ENCODE data around the gene FKBP15.
"Not testable (repeated sequence)": the region's sequence is repeated elsewhere in the genome, so short reads cannot be mapped to it uniquely, and the experiment has no call there.

The FKBP15 gene, protein sequence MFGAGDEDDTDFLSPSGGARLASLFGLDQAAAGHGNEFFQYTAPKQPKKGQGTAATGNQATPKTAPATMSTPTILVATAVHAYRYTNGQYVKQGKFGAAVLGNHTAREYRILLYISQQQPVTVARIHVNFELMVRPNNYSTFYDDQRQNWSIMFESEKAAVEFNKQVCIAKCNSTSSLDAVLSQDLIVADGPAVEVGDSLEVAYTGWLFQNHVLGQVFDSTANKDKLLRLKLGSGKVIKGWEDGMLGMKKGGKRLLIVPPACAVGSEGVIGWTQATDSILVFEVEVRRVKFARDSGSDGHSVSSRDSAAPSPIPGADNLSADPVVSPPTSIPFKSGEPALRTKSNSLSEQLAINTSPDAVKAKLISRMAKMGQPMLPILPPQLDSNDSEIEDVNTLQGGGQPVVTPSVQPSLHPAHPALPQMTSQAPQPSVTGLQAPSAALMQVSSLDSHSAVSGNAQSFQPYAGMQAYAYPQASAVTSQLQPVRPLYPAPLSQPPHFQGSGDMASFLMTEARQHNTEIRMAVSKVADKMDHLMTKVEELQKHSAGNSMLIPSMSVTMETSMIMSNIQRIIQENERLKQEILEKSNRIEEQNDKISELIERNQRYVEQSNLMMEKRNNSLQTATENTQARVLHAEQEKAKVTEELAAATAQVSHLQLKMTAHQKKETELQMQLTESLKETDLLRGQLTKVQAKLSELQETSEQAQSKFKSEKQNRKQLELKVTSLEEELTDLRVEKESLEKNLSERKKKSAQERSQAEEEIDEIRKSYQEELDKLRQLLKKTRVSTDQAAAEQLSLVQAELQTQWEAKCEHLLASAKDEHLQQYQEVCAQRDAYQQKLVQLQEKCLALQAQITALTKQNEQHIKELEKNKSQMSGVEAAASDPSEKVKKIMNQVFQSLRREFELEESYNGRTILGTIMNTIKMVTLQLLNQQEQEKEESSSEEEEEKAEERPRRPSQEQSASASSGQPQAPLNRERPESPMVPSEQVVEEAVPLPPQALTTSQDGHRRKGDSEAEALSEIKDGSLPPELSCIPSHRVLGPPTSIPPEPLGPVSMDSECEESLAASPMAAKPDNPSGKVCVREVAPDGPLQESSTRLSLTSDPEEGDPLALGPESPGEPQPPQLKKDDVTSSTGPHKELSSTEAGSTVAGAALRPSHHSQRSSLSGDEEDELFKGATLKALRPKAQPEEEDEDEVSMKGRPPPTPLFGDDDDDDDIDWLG

DNA sequence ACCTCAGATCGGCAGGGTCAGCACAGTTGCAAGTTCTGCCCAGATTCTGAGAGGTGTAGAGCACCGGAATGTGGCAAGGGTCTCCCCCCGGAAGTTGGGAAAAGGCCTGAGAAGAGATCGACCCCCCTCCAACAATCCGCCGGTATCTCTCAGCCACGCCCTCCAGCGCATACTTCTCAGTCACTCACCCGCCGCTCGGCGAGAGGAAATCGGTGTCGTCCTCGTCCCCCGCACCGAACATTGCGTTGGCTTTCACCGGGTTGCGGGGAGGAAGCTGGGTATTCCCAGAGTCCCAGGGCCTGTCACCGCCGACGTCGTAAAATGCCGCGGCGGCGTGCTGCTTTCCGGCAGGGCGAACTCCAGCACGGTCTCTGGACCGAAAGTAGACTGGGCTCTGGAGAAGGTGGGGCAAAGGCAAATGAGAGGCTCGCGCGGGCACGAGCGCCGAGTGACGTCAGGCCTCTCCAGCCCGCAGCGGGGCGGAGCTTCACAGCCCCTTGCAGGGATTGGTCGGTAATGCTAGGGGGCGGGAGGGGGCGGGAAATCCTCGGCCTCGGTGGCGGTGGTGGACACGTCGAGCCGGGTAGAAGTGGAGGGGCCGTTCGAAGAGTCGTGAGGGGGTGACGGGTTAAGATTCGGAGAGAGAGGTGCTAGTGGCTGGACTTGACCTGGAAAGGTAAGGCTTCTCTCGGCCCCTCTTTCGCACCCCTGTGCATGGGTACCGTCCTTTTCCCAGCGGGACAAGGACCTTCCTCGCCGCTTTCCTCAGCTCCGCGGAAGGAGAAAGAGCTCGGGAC is at the start of gene FKBP15, which contains the start of gene SLC31A1:
FKBP15 (minus strand) TSS at position 275 of the 797 bp plus-strand sequence; CDS start at position 241, 34 bp downstream.
SLC31A1 (plus strand) TSS at position 542 of the 797 bp plus-strand sequence. CDS start 34,605 bp downstream, outside the sequence.
- DNase-seq (ENCODE audit: low read depth in 2 of 2), result peak; percentile 93 to 96

DNA sequence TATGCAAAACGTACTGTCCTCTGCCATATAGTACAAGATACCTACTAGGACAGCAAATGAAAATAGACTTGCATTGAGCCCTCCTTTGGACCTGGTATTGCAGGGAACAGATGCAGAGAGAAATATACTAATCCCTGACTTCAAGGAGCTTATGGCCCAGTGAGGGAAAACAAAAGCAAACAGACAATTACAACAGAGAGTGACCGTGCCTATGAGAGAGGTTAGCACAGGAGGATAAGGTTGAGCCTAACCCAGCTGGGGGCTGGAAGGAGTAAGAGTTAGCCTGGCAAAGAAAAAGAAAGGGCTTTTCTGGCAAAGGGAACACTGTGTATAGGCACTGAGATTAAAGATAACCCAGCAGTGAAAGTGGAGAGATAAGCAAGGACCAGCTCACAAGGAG is 48.8 kb upstream of the FKBP15 start:
- no peak for DNase-seq (ENCODE audit: low read depth in 2 of 2)

DNA sequence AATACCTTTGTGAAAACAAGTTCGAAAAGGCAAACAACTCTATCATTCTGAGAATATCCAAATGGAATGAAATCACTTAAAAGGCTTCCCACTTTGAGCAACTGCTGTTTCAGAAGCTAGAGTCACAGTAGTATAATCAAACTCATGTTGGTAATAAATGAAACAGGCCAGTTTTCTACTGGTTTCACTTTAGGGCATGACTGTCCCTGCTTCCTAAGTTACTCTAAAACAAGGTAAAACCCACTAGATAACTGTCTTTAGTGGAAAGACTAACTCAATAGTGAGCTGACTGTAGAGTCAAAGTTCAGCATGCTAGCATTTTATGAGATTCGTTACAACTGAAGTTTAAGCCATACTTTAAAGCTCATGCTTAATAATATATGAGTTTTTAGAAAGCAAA is 48.3 kb upstream of the FKBP15 start:
- DNase-seq (ENCODE audit: low read depth in 2 of 2), result no peak

DNA sequence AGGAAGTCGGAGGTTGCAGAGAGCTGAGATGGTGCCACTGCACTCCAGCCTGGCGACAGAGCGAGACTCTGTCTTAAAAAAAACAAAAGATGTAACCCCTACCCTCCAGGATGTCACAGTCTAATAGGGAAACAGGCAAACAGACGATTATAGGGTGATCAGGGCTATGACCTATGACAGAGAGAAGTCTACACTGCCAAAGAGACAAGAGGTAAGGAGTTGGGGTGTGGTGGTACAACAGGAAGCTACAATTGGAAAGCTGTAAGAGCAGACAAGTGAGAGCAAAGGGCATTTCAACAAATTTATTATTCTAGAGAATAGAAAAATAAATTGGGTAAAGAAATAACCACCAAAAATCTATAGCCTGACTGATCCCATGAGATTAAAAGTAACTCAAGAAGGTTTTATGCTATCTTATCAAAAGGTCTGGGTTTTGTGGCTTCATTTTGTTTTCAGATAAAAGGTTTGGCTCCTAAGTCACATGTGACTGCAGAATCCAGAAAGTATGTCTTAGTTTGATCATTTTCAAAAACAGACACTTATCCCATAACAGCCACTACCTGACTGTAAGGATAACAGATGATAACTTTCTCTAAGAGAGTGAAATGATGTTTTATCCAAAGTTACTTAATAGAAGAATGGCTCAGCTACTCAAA is 47.0 kb upstream of the FKBP15 start:
- no peak for DNase-seq (ENCODE audit: low read depth in 2 of 2)

DNA sequence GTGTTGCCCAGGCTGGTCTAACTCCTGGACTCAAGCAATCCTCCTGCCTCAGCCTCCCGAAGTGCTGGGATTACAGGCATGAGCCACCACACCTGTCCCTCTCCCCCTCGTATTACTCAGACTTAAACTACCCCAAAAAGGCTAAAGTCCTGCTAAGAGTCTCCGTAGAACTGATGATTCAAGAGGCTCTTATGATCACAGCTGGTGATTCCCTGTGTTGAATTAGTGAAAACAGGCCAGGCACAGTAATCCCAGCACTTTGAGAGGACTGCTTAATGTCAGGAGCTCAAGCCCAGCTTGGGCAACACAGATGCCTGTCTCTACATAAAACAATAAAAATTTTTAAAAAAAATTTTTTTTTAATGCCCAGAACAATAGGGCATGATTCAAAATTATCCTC is 45.1 kb upstream of the FKBP15 start:
- no peak for DNase-seq (ENCODE audit: low read depth in 2 of 2)

DNA sequence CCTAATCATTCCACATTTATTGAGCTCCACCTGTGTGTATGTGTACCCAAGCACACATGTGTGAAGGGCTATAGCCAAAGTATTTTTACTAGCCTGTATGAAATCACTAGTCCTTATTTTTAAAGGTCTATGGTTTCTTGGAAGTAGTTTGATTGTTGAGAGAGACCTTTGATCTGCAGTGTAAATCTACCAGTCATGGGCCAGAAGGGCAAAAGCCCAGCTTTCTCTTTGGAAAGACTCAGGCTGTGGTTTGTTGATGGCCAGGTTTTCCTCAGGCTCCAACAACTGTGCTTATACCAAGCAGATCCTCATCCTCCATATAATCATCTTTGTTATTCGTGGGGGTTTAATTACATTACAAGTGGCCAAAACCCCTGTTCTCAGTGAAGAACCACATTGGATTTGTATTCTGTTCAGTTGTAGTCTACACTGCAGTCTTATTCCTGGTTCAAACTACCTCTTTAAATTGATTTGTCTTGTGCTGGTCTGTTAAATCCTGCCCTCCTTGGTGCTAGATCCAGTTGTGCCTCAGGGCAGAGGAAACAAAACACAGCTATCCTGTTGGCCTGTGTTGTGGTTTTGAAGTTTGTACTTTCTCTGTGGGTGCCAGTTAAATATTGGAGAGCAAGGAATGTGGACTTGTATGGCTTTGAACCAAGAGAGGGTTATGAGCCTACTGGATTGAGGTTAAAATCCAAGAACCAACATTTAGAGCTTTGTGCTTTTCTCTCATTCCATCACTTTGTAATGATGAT is 41.0 kb upstream of the FKBP15 start:
- DNase-seq (ENCODE audit: low read depth in 2 of 2), result no peak

DNA sequence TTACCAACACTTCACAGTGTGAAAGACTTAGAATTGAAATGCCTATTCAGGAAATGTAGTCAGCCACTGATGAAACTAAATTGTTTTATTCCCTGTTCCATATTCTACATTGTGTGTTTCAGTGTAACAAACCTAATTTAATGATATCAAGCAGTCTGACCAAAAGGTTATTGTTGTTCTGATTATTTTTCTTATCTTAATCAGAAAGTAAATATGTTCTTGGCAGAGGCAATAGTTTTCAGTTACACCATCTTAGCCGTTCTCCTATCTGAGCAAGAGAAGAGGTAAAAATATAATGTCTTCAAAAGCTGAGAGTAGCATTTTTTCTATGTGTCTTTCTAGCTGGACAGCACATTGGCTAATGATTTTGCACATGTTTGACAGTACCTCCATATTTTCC is 37.2 kb upstream of the FKBP15 start:
- no peak for DNase-seq (ENCODE audit: low read depth in 2 of 2)

DNA sequence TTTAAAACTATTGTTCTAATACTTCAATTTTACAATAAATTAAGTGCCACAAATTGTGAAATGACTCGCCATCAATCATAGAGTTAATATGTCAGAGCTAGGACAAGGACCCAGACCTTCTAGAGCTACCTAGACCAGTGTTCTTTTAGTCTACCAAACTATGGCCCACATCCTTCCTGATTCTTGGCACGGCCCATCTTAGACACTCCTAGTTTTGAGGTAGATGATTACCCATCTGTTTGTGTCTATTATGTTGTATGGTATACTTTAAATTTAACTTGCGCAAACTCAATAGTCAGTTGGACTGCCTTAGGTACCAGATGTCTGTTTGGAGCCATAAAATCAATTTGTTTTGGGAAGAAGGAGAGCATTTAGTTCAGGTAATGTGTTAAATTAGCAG is 36.8 kb upstream of the FKBP15 start:
- no peak for DNase-seq (ENCODE audit: low read depth in 2 of 2)

DNA sequence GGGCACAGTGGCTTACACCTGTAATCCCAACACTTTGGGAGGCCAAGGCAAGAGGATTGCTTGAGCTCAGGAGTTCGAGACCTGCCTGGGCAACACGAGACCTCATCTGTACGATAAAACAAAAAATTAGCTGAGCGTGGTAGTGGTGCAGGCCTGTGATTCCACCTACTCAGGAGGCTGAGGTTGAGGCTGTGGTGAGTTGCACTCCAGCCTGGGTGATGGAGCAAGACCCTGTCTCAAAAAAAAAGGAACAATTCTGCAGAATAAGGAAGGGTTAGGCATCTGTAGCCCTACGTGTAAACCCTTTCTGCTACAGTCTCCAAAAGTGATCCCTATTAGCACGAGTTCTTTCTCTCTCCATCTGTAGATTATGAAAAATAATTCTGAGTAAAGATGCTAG is 34.4 kb upstream of the FKBP15 start:
- no peak for DNase-seq (ENCODE audit: low read depth in 2 of 2)

DNA sequence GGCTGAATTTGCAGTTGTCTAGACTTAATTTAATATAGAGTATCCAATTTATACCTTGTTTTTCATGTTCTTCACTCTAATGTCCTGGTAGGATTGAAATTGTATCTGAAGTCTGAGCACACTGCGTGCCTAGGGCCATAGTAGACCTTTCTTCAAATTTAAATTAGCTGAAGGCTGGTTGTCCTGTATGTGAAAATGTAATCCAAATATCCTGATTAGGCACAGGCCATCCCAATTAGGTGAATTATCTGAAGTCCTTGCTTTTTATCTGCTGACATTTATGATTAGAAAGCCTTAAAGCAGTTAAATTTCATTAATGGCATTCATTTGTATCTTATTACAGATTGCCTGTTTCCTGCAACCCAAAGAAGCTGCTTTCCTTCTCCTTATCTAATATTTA is 33.9 kb upstream of the FKBP15 start:
- DNase-seq (ENCODE audit: low read depth in 2 of 2), result no peak

DNA sequence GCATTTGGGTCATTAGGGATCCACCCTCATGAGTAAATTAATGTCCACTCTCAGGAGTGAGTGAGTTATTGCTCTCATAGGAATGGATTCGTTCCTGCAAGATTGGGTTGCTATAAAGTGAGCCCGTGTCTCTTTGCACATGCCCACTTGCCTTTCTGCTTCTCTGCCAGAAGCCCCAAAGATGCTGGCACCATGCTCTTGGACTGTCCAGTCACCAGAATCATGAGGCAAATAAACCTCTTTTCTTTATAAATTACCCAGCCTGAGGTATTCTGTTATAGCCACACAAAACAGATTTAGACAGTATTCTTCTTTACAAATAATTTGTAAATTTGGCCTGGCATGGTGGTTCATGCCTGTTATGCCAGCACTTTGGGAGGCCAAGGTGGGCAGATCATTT is 29.7 kb upstream of the FKBP15 start:
- DNase-seq (ENCODE audit: low read depth in 2 of 2), result no peak

DNA sequence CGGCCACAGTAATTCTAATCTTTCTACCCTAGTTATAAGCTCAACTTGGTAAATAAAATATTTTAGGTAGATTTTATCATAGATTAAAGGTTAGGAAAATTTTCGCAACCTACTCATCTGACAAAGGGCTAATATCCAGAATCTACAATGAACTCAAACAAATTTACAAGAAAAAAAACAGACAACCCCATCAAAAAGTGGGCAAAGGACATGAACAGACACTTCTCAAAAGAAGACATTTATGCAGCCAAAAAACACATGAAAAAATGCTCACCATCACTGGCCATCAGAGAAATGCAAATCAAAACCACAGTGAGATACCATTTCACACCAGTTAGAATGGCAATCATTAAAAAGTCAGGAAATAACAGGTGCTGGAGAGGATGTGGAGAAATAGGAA is 28.6 kb upstream of the FKBP15 start:
- not testable (repeated sequence) for DNase-seq (ENCODE audit: low read depth in 2 of 2)

DNA sequence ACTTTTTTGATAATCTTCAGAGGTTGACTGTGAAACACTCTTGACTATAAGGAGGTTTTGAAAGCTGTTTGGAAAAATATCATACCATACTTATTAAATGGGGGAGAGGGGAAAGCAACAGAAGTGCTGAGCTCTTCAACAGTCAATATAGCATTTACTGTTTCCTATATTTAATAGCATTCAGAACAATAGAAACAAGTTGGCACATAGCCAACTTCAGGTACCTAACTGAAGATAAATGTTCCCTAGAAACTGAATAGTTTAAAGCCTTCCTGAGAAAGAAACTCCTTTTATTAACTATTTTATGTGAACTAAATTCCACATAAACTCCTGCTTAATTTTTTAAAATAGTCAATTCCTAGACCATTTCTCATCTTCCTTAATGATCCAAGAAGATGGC is 26.6 kb upstream of the FKBP15 start:
- no peak for DNase-seq (ENCODE audit: low read depth in 2 of 2)

DNA sequence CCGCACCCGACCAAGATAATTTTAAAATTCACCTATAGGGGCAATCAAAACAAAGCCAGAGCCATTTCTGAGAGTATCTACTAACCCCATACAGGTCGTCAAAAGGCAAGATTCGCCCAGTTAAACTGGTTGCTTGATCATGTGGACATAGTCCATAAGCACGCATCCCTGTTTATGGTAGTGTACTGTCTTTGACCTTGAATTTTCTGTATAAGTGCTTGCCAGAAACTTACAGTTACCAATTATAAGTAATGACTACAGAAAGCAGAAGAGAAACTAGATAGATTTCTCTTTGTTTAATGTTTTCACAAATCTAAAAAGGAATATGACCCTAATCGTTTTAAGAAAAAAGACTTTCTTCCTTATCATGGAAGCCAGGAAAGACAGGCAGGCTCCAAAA is 25.9 kb upstream of the FKBP15 start:
- DNase-seq (ENCODE audit: low read depth in 2 of 2), result no peak

DNA sequence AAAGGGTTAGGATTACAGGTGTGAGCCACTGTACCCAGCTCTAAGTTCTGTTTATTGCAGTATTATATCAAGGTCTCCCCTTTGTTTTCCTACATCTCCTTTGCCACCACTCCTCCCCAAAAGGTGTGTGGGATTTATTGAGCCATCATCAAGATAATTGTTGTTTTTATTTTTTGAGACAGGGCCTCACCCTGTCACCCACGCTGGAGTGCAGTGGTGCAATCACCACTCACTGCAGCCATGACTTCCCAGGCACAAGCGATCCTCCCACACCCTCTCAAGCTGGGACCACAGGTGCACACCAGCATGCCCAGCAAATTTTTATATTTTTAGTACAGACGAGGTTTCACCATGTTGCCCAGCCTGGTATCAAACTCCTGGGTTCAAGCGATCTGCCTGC is 24.8 kb upstream of the FKBP15 start:
- no peak for DNase-seq (ENCODE audit: low read depth in 2 of 2)

DNA sequence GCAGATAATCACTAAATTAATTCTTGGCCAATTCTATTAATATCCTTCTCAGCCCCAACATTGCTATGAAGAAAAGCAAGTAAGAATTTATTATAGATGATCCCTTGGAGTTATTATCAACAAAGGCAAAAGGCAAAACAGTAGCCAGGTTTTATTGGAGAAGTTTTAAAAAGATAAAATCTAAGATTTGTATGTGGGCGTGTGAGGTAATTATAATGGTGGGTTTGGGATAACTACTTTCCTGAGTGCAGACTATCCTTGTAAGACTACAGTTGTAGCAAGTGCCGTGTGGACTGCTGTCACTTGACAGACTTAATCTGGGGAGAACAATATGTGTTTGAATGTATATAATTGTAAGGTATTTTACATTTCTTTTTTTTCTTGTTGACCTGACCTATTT is 23.5 kb upstream of the FKBP15 start:
- DNase-seq (ENCODE audit: low read depth in 2 of 2), result no peak

DNA sequence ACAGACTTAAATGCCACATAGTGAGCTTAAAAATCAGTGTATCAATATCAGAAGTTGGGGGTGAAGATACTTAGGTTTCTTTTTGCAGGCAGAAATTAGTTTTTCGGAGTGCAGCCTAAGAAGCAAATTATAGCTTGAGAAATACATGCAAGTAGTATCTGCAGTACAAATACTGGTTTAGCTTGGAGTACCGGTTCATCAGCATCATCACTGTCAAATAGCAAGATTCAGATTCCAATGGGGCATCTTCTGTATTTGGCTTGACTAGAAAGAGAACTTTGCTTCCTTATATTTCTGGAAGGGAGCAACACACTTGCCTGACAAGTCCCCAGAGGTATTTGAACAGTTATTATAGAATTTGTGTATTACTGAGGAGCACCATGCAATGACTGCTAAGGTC is 20.1 kb upstream of the FKBP15 start:
- no peak for DNase-seq (ENCODE audit: low read depth in 2 of 2)

DNA sequence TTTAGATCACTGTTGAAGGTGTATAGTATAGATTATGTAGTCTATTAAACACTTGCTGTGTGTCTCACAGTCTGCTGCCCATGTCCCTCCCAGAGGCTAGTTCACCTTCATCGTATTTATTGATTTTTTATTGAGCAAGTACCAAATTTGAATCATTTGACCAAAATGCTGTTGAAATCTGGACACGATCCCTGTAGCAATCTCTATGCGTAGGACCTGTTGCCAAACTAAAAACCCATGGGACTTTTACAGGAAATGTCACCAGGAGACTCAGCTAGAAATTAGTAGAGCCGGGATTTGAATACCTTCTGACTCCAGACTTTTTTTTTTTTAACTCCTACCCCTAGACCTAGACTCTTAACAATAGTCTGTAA is 17.8 kb upstream of the FKBP15 start:
- no peak for DNase-seq (ENCODE audit: low read depth in 2 of 2)

DNA sequence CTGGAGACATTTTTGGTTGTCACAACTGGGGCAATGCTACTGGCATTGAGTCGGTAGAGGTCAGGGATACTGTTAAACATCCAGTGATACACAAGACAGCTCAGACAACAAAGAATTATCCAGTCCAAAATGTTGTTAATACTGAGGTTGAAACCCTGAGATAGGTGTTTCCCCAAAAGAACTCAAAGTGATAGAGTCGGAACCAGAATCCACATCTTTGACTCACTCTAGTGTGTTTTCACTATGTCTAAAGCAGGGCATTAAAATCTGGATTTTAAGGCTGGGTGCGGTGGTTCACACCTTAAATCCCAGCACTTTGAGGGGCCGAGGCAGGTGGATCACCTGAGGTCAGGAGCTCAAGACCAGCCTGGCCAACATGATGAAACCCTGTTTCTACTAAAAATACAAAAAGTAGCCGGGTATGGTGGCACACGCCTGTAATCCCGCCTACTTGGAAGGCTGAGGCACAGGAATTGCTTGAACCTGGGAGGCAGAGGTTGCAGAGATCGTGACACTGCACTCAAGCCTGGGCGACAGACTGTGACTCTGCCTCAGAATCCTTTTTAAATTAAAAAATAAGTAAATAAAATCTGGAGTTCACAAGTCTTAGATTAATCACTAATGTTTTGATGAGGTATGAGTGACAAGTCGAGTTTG is 17.3 kb upstream of the FKBP15 start:
- DNase-seq (ENCODE audit: low read depth in 2 of 2), result no peak

DNA sequence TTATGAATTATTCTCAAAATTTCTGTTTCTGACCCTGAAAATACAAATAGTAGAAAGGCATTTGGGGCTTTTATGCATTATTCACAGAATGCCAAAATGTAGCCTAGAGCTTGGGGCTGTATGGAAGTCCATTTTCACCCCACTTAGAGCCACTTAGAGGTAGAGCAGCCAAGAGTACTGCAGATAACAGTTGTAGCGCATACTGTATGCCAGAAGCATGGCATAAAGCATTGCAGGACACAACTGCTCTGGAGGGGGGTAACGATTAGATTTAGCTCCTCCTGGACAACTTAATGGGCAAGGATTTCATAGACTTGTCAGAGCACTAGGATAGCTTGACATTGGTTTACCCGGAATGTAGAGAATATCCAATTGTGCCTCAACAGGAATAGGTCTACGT is 15.9 kb upstream of the FKBP15 start:
- DNase-seq (ENCODE audit: low read depth in 2 of 2), result no peak

Measured in stimulated activated CD4-positive, alpha-beta T cell treated with anti-CD3 and anti-CD28 coated beads, Interleukin-15, amount 100 ng/mL, for 48 hours (primary cell).